ENCODE results near the gene SPHKAP.
A peak's percentile ranks its signal among the peaks of the same experiment; 100 is the strongest.
"Not testable (repeated sequence)": the region's sequence is repeated elsewhere in the genome, so short reads cannot be mapped to it uniquely, and the experiment has no call there.

The SPHKAP gene

GRCh38 chr2:228102949-228103348 is 78.5 kb downstream of the SPHKAP start:
- DNase-seq: no peak

- DNase-seq: no peak
These were observed 87.0 kb downstream of the SPHKAP start for GRCh38 chr2:228094377-228094921.

- no peak for DNase-seq
These were observed 89.4 kb downstream of the SPHKAP start for GRCh38 chr2:228092056-228092455.

- DNase-seq: no peak
These were observed 94.9 kb downstream of the SPHKAP start for GRCh38 chr2:228086561-228086960.

- no peak for DNase-seq
These were observed 96.8 kb downstream of the SPHKAP start for GRCh38 chr2:228084717-228085116.

GRCh38 chr2:228083131-228083530 is 98.4 kb downstream of the SPHKAP start:
- DNase-seq: no peak

- DNase-seq: no peak
These were observed 98.9 kb downstream of the SPHKAP start for GRCh38 chr2:228082571-228082970.

GRCh38 chr2:228079194-228079593 is 102.3 kb downstream of the SPHKAP start:
- no peak for DNase-seq

- not testable (repeated sequence) for DNase-seq
These were observed 104.8 kb downstream of the SPHKAP start for GRCh38 chr2:228076695-228077094.

GRCh38 chr2:228072669-228073068 is 108.8 kb downstream of the SPHKAP start:
- DNase-seq: no peak

GRCh38 chr2:228067309-228067708 is 114.2 kb downstream of the SPHKAP start:
- DNase-seq: no peak

GRCh38 chr2:228066126-228066798 is 115.2 kb downstream of the SPHKAP start:
- no peak for DNase-seq

- no peak for DNase-seq
These were observed 115.8 kb downstream of the SPHKAP start for GRCh38 chr2:228065686-228066085.

- DNase-seq: no peak
These were observed 116.6 kb downstream of the SPHKAP start for GRCh38 chr2:228064796-228065315.

- no peak for DNase-seq
These were observed 117.5 kb downstream of the SPHKAP start for GRCh38 chr2:228064024-228064423.

GRCh38 chr2:228063558-228063957 is 117.9 kb downstream of the SPHKAP start:
- DNase-seq: no peak

- DNase-seq: no peak
These were observed 121.8 kb downstream of the SPHKAP start for GRCh38 chr2:228059735-228060134.

GRCh38 chr2:228056293-228057097 is 125.0 kb downstream of the SPHKAP start:
- DNase-seq: no peak

GRCh38 chr2:228048838-228049490 is 132.5 kb downstream of the SPHKAP start:
- peak; percentile 58 for DNase-seq

GRCh38 chr2:228040995-228041394 is 140.5 kb downstream of the SPHKAP start:
- DNase-seq: no peak

GRCh38 chr2:228039752-228040534 is 141.5 kb downstream of the SPHKAP start:
- DNase-seq: peak; percentile 54

GRCh38 chr2:228038967-228039366 is 142.5 kb downstream of the SPHKAP start:
- no peak for DNase-seq

Measured in OCI-M1 (cell line).